Neuronal stem cell (in vitro differentiated cells): Measurements from ENCODE around the gene ABCB1.

Source experiments
- DNase-seq: peaks from one replicate; pipeline ENCODE4 v3.0.0-alpha.2; 2013; ENCODE audit warnings: low spot score
- H2AFZ ChIP-seq: one replicate; pipeline ENCODE4 v1.6.1; 2013; ENCODE audit warnings: mild to moderate bottlenecking, low read length, inconsistent platforms
- H2AK5ac ChIP-seq: 2 replicates; pipeline ENCODE4 v1.6.1; 2013; ENCODE audit warnings: low read depth, mild to moderate bottlenecking, inconsistent platforms, low read length, moderate library complexity, mixed read lengths
- H2BK120ac ChIP-seq: 2 replicates; pipeline ENCODE4 v1.6.1; 2013; ENCODE audit warnings: low read depth, mild to moderate bottlenecking, inconsistent platforms, low read length, moderate library complexity, mixed read lengths
- H2BK12ac ChIP-seq: one replicate; pipeline ENCODE4 v1.6.1; 2013; ENCODE audit warnings: low read length, inconsistent platforms
- H2BK15ac ChIP-seq: 2 replicates; pipeline ENCODE4 v1.6.1; 2013; ENCODE audit warnings: mild to moderate bottlenecking, low read length, inconsistent platforms, mixed read lengths
- H2BK5ac ChIP-seq: one replicate; pipeline ENCODE4 v1.6.1; 2013; ENCODE audit warnings: inconsistent platforms, mild to moderate bottlenecking, low read length, moderate library complexity
- H3K14ac ChIP-seq: one replicate; pipeline ENCODE4 v1.6.1; 2013; ENCODE audit warnings: low read length, inconsistent platforms
- H3K18ac ChIP-seq: 2 replicates; pipeline ENCODE4 v1.6.1; 2013; ENCODE audit warnings: low read length, inconsistent platforms
- H3K23ac ChIP-seq: 2 replicates; pipeline ENCODE4 v1.6.1; 2013; ENCODE audit warnings: low read depth, mild to moderate bottlenecking, mixed read lengths, low read length, inconsistent platforms; ENCODE audit not compliant: poor library complexity
- H3K27ac ChIP-seq: replicated peaks from 3 replicates; pipeline ENCODE4 v1.5.1; 2013; ENCODE audit warnings: low read length, inconsistent platforms
- H3K27me3 ChIP-seq, 3 experiments: 2 replicates each; pipeline ENCODE4 v1.6.1; 2013; ENCODE audit warnings: low read length in 3 of 3, mild to moderate bottlenecking in 2 of 3, inconsistent platforms in 1 of 3, low read depth in 1 of 3, mixed read lengths in 1 of 3, moderate library complexity in 1 of 3; ENCODE audit not compliant: control insufficient read depth in 3 of 3, insufficient read depth in 3 of 3
- H3K36me3 ChIP-seq, 2 donors: replicated peaks in 1 of 2; 2 replicates each; pipeline ENCODE4 v1.6.1; 2013; ENCODE audit warnings: low read length in 2 of 2; ENCODE audit not compliant: control insufficient read depth in 2 of 2, insufficient read depth in 2 of 2
- H3K4ac ChIP-seq: 2 replicates; pipeline ENCODE4 v1.6.1; 2013; ENCODE audit warnings: inconsistent platforms, mild to moderate bottlenecking, low read length, moderate library complexity
- H3K4me1 ChIP-seq, 2 donors: 1 replicate in 1 of 2; 2 replicates in 1 of 2; pipeline ENCODE4 v1.6.1; 2013; ENCODE audit warnings: low read length in 2 of 2, low read depth in 1 of 2; ENCODE audit not compliant: control insufficient read depth in 2 of 2, insufficient read depth in 1 of 2
- H3K4me2 ChIP-seq: one replicate; pipeline ENCODE4 v1.6.1; 2013; ENCODE audit warnings: mild to moderate bottlenecking, low read length, inconsistent platforms; ENCODE audit not compliant: insufficient read depth, poor library complexity, severe bottlenecking
- H3K4me3 ChIP-seq, 2 donors: 2 replicates each; pipeline ENCODE4 v1.5.1; 2013; ENCODE audit warnings: low read length in 2 of 2, mild to moderate bottlenecking in 2 of 2, inconsistent platforms in 1 of 2, moderate library complexity in 1 of 2
- H3K79me1 ChIP-seq: one replicate; pipeline ENCODE4 v1.6.1; 2013; ENCODE audit warnings: low read depth, mild to moderate bottlenecking, inconsistent platforms, low read length, moderate library complexity
- H3K9ac ChIP-seq: one replicate; pipeline ENCODE4 v1.6.1; 2013; ENCODE audit warnings: mild to moderate bottlenecking, low read depth, low read length, inconsistent platforms; ENCODE audit not compliant: poor library complexity
- H3K9me3 ChIP-seq, 2 donors: replicated peaks in 1 of 2; 2 replicates each; pipeline versions ENCODE3 to v1.6.1; 2013; ENCODE audit warnings: low read length in 2 of 2, mild to moderate bottlenecking in 2 of 2, inconsistent platforms in 1 of 2, low read depth in 1 of 2, mixed read lengths in 1 of 2, moderate library complexity in 1 of 2; ENCODE audit not compliant: control insufficient read depth in 2 of 2, insufficient read depth in 1 of 2
- H4K8ac ChIP-seq: one replicate; pipeline ENCODE4 v1.6.1; 2013; ENCODE audit warnings: low read depth, mild to moderate bottlenecking, inconsistent platforms, low read length, moderate library complexity
- H4K91ac ChIP-seq: one replicate; pipeline ENCODE4 v1.6.1; 2013; ENCODE audit warnings: low read length, low read depth, mild to moderate bottlenecking, inconsistent platforms; ENCODE audit not compliant: poor library complexity
- WGBS, 2 donors: extraction: QIAGEN DNeasy Blood & Tissue Kit; methylation state at CpG; one replicate each; pipeline ENCODE4 v1.1.7; 2013; ENCODE audit warnings: missing lambda C conversion rate in 2 of 2, mixed read lengths in 1 of 2; ENCODE audit not compliant: insufficient read length in 2 of 2, insufficient replicate concordance in 1 of 2; ENCODE audit errors: extremely low coverage in 2 of 2; 5-methylcytosine and 5-hydroxymethylcytosine counted together

The ABCB1 gene

GRCh38 chr7:87513735-87514335, 86.8 kb downstream of the ABCB1 start:
- WGBS, 2 donors: no CpG with 5 or more reads among the region's 5 CpGs
- Histone ChIP-seq H3K4me1 (peaks cover 0 to 4% of the 10 kb centered on the region in 2 donors), H3K9ac (no peak overlapping the region)

GRCh38 chr7:87512906-87513305, 87.8 kb downstream of the ABCB1 start:
- no peak overlapping the region for H3K4me3 ChIP-seq
- no peak overlapping the region for H4K91ac ChIP-seq
- H3K23ac ChIP-seq: no peak overlapping the region
- no peak overlapping the region for H3K4me2 ChIP-seq
- H3K79me1 ChIP-seq: no peaks in the 10 kb centered on the region
- no peak for DNase-seq
- no peak overlapping the region for H3K4ac ChIP-seq
- H3K18ac ChIP-seq: no peak overlapping the region
- no peak overlapping the region for H3K27ac ChIP-seq
- H3K27me3 ChIP-seq: no peaks in the 10 kb centered on the region
- H2AK5ac ChIP-seq: no peak overlapping the region
- H3K4me1 ChIP-seq: peaks cover 0 to 4% of the 10 kb centered on the region in 2 donors
- no peak overlapping the region for H2BK5ac ChIP-seq
- no peak overlapping the region for H2BK12ac ChIP-seq
- no peak overlapping the region for H2BK120ac ChIP-seq
- H3K36me3 ChIP-seq: peaks cover 0 to 50% of the 10 kb centered on the region in 2 donors
- H4K8ac ChIP-seq: no peak overlapping the region
- H2BK15ac ChIP-seq: no peak overlapping the region
- no CpG with 5 or more reads among the region's 4 CpGs for WGBS, 2 donors
- H2AFZ ChIP-seq: no peak overlapping the region
- no peak overlapping the region for H3K14ac ChIP-seq
- H3K9me3 ChIP-seq: no peaks in the 10 kb centered on the region
- no peak overlapping the region for H3K9ac ChIP-seq

More at GRCh38 chr7:87513735-87514335, 86.8 kb downstream of the ABCB1 start:
- DNase-seq: no peak
- Histone ChIP-seq H3K27ac (no peak overlapping the region), H3K4me3 (no peak overlapping the region), H3K36me3 (peaks cover 0 to 40% of the 10 kb centered on the region in 2 donors), H3K27me3 (no peaks in the 10 kb centered on the region), H2AK5ac (no peak overlapping the region), H3K14ac (no peak overlapping the region), H2BK5ac (no peak overlapping the region), H3K9me3 (no peaks in the 10 kb centered on the region), H3K79me1 (no peaks in the 10 kb centered on the region), H4K91ac (no peak overlapping the region), H3K18ac (no peak overlapping the region), H3K23ac (no peak overlapping the region), H2AFZ (no peak overlapping the region), H2BK15ac (no peak overlapping the region), H3K4me2 (no peak overlapping the region), H2BK12ac (no peak overlapping the region), H4K8ac (no peak overlapping the region), H3K4ac (no peak overlapping the region), H2BK120ac (no peak overlapping the region)

GRCh38 chr7:87511510-87511909, 89.2 kb downstream of the ABCB1 start:
- Histone ChIP-seq H3K9ac (no peak overlapping the region), H2BK5ac (no peak overlapping the region), H3K4me1 (peaks cover 0 to 4% of the 10 kb centered on the region in 2 donors), H3K27me3 (no peaks in the 10 kb centered on the region), H2BK15ac (no peak overlapping the region), H2AFZ (no peak overlapping the region), H2BK12ac (no peak overlapping the region), H3K23ac (no peak overlapping the region), H3K14ac (no peak overlapping the region), H3K36me3 (peaks cover 0 to 63% of the 10 kb centered on the region in 2 donors), H2BK120ac (no peak overlapping the region), H4K91ac (no peak overlapping the region), H4K8ac (no peak overlapping the region), H3K4me2 (no peak overlapping the region), H3K18ac (no peak overlapping the region), H3K27ac (no peak overlapping the region), H3K9me3 (no peaks in the 10 kb centered on the region), H2AK5ac (no peak overlapping the region), H3K4ac (no peak overlapping the region), H3K79me1 (no peaks in the 10 kb centered on the region), H3K4me3 (no peak overlapping the region)
- DNase-seq: no peak
- no CpG with 5 or more reads among the region's 1 CpG for WGBS, 2 donors

- WGBS, 2 donors: no CpG with 5 or more reads among the region's 1 CpG
- no peak overlapping the region for H3K4ac ChIP-seq
- H2BK5ac ChIP-seq: no peak overlapping the region
- H3K4me3 ChIP-seq: no peak overlapping the region
- no peak overlapping the region for H3K23ac ChIP-seq
- H2BK12ac ChIP-seq: no peak overlapping the region
- H2AK5ac ChIP-seq: no peak overlapping the region
- no peak overlapping the region for H4K8ac ChIP-seq
- H3K9me3 ChIP-seq: no peaks in the 10 kb centered on the region
- no peaks in the 10 kb centered on the region for H3K79me1 ChIP-seq
- peaks cover 0 to 4% of the 10 kb centered on the region in 2 donors for H3K4me1 ChIP-seq
- H3K4me2 ChIP-seq: no peak overlapping the region
- no peak overlapping the region for H3K9ac ChIP-seq
- no peak overlapping the region for H3K14ac ChIP-seq
- H3K27me3 ChIP-seq: no peaks in the 10 kb centered on the region
- no peak for DNase-seq
- no peak overlapping the region for H3K27ac ChIP-seq
- no peak overlapping the region for H4K91ac ChIP-seq
- H2AFZ ChIP-seq: no peak overlapping the region
- peaks cover 0 to 67% of the 10 kb centered on the region in 2 donors for H3K36me3 ChIP-seq
- no peak overlapping the region for H2BK15ac ChIP-seq
- H2BK120ac ChIP-seq: no peak overlapping the region
- H3K18ac ChIP-seq: no peak overlapping the region
These were observed 90.2 kb downstream of the ABCB1 start for GRCh38 chr7:87510411-87510875.
